ENCODE results near the gene CHFR. TPM values are rescaled to one million over a fixed set of nuclear protein-coding genes. Genes with fewer than 3 reads are reported as not detected.

The CHFR gene
- total and polyA plus RNA-seq, 2 donors (not counting 3 experiments of a cell fraction or from before 2014, with no cell fraction given), result 45.4 to 66.5 TPM

- Histone ChIP-seq H3K9me3 (replicated peaks; ENCODE audit: control insufficient read depth, insufficient read depth, low read length) (no peaks in the 10 kb centered on the region), H3K9me1 (replicated peaks; ENCODE audit: control insufficient read depth, extremely low read depth, insufficient read depth, low read length) (no peaks in the 10 kb centered on the region), H3K4me1 (ENCODE audit: control insufficient read depth, extremely low read depth, insufficient read depth, low read length) (no peaks in the 10 kb centered on the region), H3K79me2 (ENCODE audit: control insufficient read depth, insufficient read depth, low read length) (no peaks in the 10 kb centered on the region), H3K9ac (replicated peaks; ENCODE audit: extremely low read depth, insufficient read depth, low read length) (no peak overlapping the region), H3K27me3 (ENCODE audit: control insufficient read depth in 2 of 2, insufficient read depth in 2 of 2, low read length in 2 of 2) (no peaks in the 10 kb centered on the region), H3K4me3 (replicated peaks in 1 of 3; ENCODE audit: insufficient read depth in 1 of 3, low read depth in 1 of 3, low read length in 3 of 3) (no peak overlapping the region), H2AFZ (ENCODE audit: low read depth, low read length) (no peak overlapping the region), H3K4me2 (ENCODE audit: insufficient read depth, low read length) (no peak overlapping the region), H3K27ac (ENCODE audit: insufficient read depth, low read depth, low read length) (no peak overlapping the region), H4K20me1 (replicated peaks; ENCODE audit: control insufficient read depth, extremely low read depth, insufficient read depth, low read length) (no peaks in the 10 kb centered on the region), H3K36me3 (ENCODE audit: control insufficient read depth in 2 of 2, extremely low read depth in 1 of 2, insufficient read depth in 2 of 2, low read length in 2 of 2) (peaks cover 18 to 23% of the 10 kb centered on the region in 2 experiments)
- DNase-seq (ENCODE audit: low read depth, low spot score), result no peak
- ChIA-PET CTCF (no interaction called here), POLR2A (no interaction called here)
- BruUV-seq (replicated peaks), result no TSS peak
- FAIRE-seq, result no peak
- dilution Hi-C loops (cut with MboI; ENCODE audit: extremely low pct_ligation_motif_present, low sequenced_read_pairs), result no loop called here
- TF ChIP-seq POLR2A (IDR thresholded peaks at IDR 0.05; ENCODE audit: low read depth, low read length), result no peak
- TF ChIP-seq, protein P1, sequence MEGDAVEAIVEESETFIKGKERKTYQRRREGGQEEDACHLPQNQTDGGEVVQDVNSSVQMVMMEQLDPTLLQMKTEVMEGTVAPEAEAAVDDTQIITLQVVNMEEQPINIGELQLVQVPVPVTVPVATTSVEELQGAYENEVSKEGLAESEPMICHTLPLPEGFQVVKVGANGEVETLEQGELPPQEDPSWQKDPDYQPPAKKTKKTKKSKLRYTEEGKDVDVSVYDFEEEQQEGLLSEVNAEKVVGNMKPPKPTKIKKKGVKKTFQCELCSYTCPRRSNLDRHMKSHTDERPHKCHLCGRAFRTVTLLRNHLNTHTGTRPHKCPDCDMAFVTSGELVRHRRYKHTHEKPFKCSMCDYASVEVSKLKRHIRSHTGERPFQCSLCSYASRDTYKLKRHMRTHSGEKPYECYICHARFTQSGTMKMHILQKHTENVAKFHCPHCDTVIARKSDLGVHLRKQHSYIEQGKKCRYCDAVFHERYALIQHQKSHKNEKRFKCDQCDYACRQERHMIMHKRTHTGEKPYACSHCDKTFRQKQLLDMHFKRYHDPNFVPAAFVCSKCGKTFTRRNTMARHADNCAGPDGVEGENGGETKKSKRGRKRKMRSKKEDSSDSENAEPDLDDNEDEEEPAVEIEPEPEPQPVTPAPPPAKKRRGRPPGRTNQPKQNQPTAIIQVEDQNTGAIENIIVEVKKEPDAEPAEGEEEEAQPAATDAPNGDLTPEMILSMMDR (IDR thresholded peaks at IDR 0.05; ENCODE audit: extremely low read depth in 1 of 2, insufficient read depth in 1 of 2, low read depth in 1 of 2, low read length in 2 of 2), result no peak
- TF ChIP-seq, protein P2, sequence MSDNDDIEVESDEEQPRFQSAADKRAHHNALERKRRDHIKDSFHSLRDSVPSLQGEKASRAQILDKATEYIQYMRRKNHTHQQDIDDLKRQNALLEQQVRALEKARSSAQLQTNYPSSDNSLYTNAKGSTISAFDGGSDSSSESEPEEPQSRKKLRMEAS (IDR thresholded peaks at IDR 0.05; ENCODE audit: insufficient read depth, insufficient read length), result no peak
- no peak for TF ChIP-seq POLR2AphosphoS5 (IDR thresholded peaks at IDR 0.05; ENCODE audit: insufficient read depth, low read depth, low read length)
- intact Hi-C loops (cut with micrococcal nuclease), result no loop called here
These were observed 25.8 kb downstream of the CHFR start for GRCh38 chr12:132861558-132861957.

- no peaks in the 10 kb centered on the region for H3K9me3 ChIP-seq (replicated peaks; ENCODE audit: control insufficient read depth, insufficient read depth, low read length)
- H3K4me2 ChIP-seq (ENCODE audit: insufficient read depth, low read length), result no peak overlapping the region
- TF ChIP-seq, protein P1 (IDR thresholded peaks at IDR 0.05; ENCODE audit: extremely low read depth in 1 of 2, insufficient read depth in 1 of 2, low read depth in 1 of 2, low read length in 2 of 2), result no peak
- TF ChIP-seq POLR2A (IDR thresholded peaks at IDR 0.05; ENCODE audit: low read depth, low read length), result no peak
- TF ChIP-seq GATA2 (IDR thresholded peaks at IDR 0.05; ENCODE audit: insufficient read depth, insufficient read length, low read depth, low read length), result no peak
- TF ChIP-seq EZH2 (IDR thresholded peaks at IDR 0.05; ENCODE audit: borderline replicate concordance, low read depth, low read length, severe bottlenecking), result no peak
- no peak for TF ChIP-seq JUN (IDR thresholded peaks at IDR 0.05; ENCODE audit: borderline replicate concordance, insufficient read depth, insufficient read length, low read depth)
- TF ChIP-seq POLR2AphosphoS5 (IDR thresholded peaks at IDR 0.05; ENCODE audit: insufficient read depth, low read depth, low read length), result no peak
- no peak for TF ChIP-seq MYC (IDR thresholded peaks at IDR 0.05; ENCODE audit: low read depth, low read length)
- TF ChIP-seq, protein P2 (IDR thresholded peaks at IDR 0.05; ENCODE audit: insufficient read depth, insufficient read length), result no peak
- TF ChIP-seq FOS (IDR thresholded peaks at IDR 0.05; ENCODE audit: borderline replicate concordance, insufficient read depth, low read length), result no peak
- FAIRE-seq, result no peak
- no peak overlapping the region for H2AFZ ChIP-seq (ENCODE audit: low read depth, low read length)
- H3K27me3 ChIP-seq (ENCODE audit: control insufficient read depth in 2 of 2, insufficient read depth in 2 of 2, low read length in 2 of 2), result no peaks in the 10 kb centered on the region
- no peaks in the 10 kb centered on the region for H4K20me1 ChIP-seq (replicated peaks; ENCODE audit: control insufficient read depth, extremely low read depth, insufficient read depth, low read length)
- H3K4me1 ChIP-seq (ENCODE audit: control insufficient read depth, extremely low read depth, insufficient read depth, low read length), result no peaks in the 10 kb centered on the region
- POLR2A ChIA-PET, result no interaction called here
- H3K36me3 ChIP-seq (ENCODE audit: control insufficient read depth in 2 of 2, extremely low read depth in 1 of 2, insufficient read depth in 2 of 2, low read length in 2 of 2), result peaks cover 23 to 34% of the 10 kb centered on the region in 2 experiments
- dilution Hi-C loops (cut with MboI; ENCODE audit: extremely low pct_ligation_motif_present, low sequenced_read_pairs), result no loop called here
- no peak overlapping the region for H3K9ac ChIP-seq (replicated peaks; ENCODE audit: extremely low read depth, insufficient read depth, low read length)
- no TSS peak for BruUV-seq (replicated peaks)
- no peaks in the 10 kb centered on the region for H3K79me2 ChIP-seq (ENCODE audit: control insufficient read depth, insufficient read depth, low read length)
- no peak overlapping the region for H3K27ac ChIP-seq (ENCODE audit: insufficient read depth, low read depth, low read length)
- H3K9me1 ChIP-seq (replicated peaks; ENCODE audit: control insufficient read depth, extremely low read depth, insufficient read depth, low read length), result no peaks in the 10 kb centered on the region
- intact Hi-C loops (cut with micrococcal nuclease), result no loop called here
- DNase-seq (ENCODE audit: low read depth, low spot score), result no peak
- CTCF ChIA-PET, result no interaction called here
- no peak overlapping the region for H3K4me3 ChIP-seq (replicated peaks in 1 of 3; ENCODE audit: insufficient read depth in 1 of 3, low read depth in 1 of 3, low read length in 3 of 3)
These were observed 28.6 kb downstream of the CHFR start for GRCh38 chr12:132858718-132859266.
